IMR-90 (cell line): ENCODE measurements around the gene AMOTL2.

Experiments used
- CEBPB ChIP-seq: IDR thresholded peaks from 2 replicates; pipeline ENCODE4 v1.6.1; 2012; ENCODE audit warnings: low read depth, low read length, improper control_type of control experiment
- CHD1 ChIP-seq: IDR thresholded peaks from 2 replicates; pipeline ENCODE4 v1.6.1; 2012; ENCODE audit warnings: low read depth, low read length, improper control_type of control experiment
- CTCF ChIP-seq: conservative IDR thresholded peaks from 2 replicates; pipeline ENCODE4 v1.5.1; 2012; ENCODE audit warnings: mild to moderate bottlenecking, low read depth, low read length, improper control_type of control experiment
- MAFK ChIP-seq: IDR thresholded peaks from 2 replicates; pipeline ENCODE4 v1.6.1; 2012; ENCODE audit warnings: low read depth, low read length, improper control_type of control experiment
- MAZ ChIP-seq: IDR thresholded peaks from 2 replicates; pipeline ENCODE4 v1.6.1; 2012; ENCODE audit warnings: low read depth, mild to moderate bottlenecking, low read length, improper control_type of control experiment, moderate library complexity, borderline replicate concordance
- MXI1 ChIP-seq: IDR thresholded peaks from 2 replicates; pipeline ENCODE4 v1.6.1; 2012; ENCODE audit warnings: low read depth, mild to moderate bottlenecking, low read length, moderate library complexity, borderline replicate concordance
- POLR2A ChIP-seq: IDR thresholded peaks from 2 replicates; pipeline ENCODE4 v1.6.1; 2012; ENCODE audit warnings: mild to moderate bottlenecking, low read depth, low read length
- RAD21 ChIP-seq: IDR thresholded peaks from 2 replicates; pipeline ENCODE4 v1.6.1; 2012; ENCODE audit warnings: low read length, improper control_type of control experiment
- RCOR1 ChIP-seq: IDR thresholded peaks from 2 replicates; pipeline ENCODE4 v1.6.1; 2012; ENCODE audit warnings: mild to moderate bottlenecking, low read length, improper control_type of control experiment; ENCODE audit not compliant: insufficient replicate concordance
- RFX5 ChIP-seq: IDR thresholded peaks from 2 replicates; pipeline ENCODE4 v1.8.0; 2012; ENCODE audit warnings: low read depth, mild to moderate bottlenecking, low read length, moderate library complexity
- SMC3 ChIP-seq: fragments of 150-350 bp; IDR thresholded peaks from 2 replicates; pipeline ENCODE4 v1.6.1; 2016; ENCODE audit warnings: low read depth, mild to moderate bottlenecking, antibody characterized with exemption, low read length, moderate library complexity
- USF2 ChIP-seq: fragments of 150-350 bp; IDR thresholded peaks from 2 replicates; pipeline ENCODE4 v1.6.1; 2017; ENCODE audit warnings: mild to moderate bottlenecking, antibody characterized with exemption, low read length, low read depth

- no peak for TF ChIP-seq CTCF
- no peak for TF ChIP-seq RFX5
- no peak for TF ChIP-seq MXI1
- no peak for TF ChIP-seq SMC3
- no peak for TF ChIP-seq MAFK
- TF ChIP-seq RAD21, result no peak
- TF ChIP-seq POLR2A, result no peak
- TF ChIP-seq USF2, result no peak
- TF ChIP-seq MAZ, result no peak
- no peak for TF ChIP-seq RCOR1
- TF ChIP-seq CHD1, result no peak; the same call in 1 of the 2 replicates
- TF ChIP-seq CEBPB, result no peak
Observed at GRCh38 chr3:134356411-134357040, 17.7 kb downstream of the AMOTL2 start.
